ENCODE data around the gene ATR. TPM values are rescaled to one million over a fixed set of nuclear protein-coding genes. Genes with fewer than 3 reads are reported as not detected.

ATR gene
- 17.2 and 17.5 TPM in 2 replicates for total RNA-seq (2022)
- percentile 69 among the genes with signal in this experiment for Bru-seq, nascent RNA
- BruChase-seq, experiment 1, labeled RNA remaining after a 2-hour chase: percentile 74 among the genes with signal in this experiment
- BruChase-seq, experiment 2, labeled RNA remaining after a 6-hour chase: percentile 71 among the genes with signal in this experiment
- long read RNA-seq, full-length matches to known transcripts: 1 of 6 reads
- long read RNA-seq, partial matches to known transcripts: 4 of 6 reads
- long read RNA-seq, other reads (novel, unspliced or antisense): 1 of 6 reads

DNA sequence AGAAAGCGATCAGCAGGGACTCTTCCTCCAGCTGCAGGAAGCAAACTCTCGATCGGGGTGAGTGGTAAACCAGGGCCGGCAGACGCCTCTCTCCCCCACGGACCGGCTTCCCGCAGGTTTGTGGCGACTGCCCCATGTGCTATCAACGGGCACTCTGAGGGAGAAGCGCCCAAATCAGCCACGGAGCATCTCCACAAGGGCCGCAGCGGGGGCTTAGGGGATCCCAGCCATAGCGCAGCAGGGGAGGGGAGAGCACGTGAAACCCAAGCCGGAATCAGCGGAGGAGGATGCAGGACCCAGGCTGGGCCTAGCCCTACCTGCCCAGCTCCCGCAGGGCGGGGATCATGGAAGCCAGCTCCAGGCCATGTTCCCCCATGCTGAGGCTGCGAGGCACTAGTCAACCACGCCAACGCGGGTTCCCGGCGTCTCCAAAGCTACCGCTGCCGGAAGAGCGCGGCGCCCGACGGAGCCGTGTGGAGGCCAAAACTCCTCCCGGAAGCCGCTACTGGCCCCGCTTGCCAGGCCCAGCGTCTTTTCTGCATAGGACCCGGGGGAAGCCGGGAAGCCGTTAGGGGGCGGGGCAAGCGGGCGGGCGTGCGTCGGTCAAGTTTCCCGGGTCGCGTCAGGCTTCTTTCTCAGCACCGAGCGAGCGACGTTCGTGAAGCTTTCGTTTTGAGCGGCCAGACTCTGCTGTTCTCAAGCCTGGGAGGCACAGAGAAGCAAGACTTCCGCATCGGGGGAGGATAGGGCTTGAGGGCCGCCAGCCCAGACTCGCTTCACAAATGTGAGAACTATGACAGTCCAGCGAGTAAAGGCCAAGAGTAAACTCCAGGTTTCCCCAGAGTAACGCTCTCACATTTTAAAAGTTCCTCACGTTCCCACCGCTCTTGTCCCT lies at the start of gene ATR:
ATR (minus strand) TSS at position 405 of the 895 bp plus-strand sequence; CDS start at position 376, 29 bp downstream.
- Histone ChIP-seq H3K9me3 (no peaks in the 10 kb centered on the region), H3K4me1 (peaks cover 7% of the 10 kb centered on the region; the same call in 1 of the 2 replicates), H3K4me3 (ENCODE audit: low read depth, low read length) (peak within 1 kb of the TSS; percentile 96), H3K27me3 (replicated peaks; ENCODE audit: control insufficient read depth, insufficient read depth, low read length) (no peaks in the 10 kb centered on the region; the same call in 1 of the 2 replicates), H3K36me3 (ENCODE audit: control insufficient read depth, insufficient read depth, low read length) (no peaks in the 10 kb centered on the region; the same call in 1 of the 2 replicates)
- TF ChIP-seq, protein P1, sequence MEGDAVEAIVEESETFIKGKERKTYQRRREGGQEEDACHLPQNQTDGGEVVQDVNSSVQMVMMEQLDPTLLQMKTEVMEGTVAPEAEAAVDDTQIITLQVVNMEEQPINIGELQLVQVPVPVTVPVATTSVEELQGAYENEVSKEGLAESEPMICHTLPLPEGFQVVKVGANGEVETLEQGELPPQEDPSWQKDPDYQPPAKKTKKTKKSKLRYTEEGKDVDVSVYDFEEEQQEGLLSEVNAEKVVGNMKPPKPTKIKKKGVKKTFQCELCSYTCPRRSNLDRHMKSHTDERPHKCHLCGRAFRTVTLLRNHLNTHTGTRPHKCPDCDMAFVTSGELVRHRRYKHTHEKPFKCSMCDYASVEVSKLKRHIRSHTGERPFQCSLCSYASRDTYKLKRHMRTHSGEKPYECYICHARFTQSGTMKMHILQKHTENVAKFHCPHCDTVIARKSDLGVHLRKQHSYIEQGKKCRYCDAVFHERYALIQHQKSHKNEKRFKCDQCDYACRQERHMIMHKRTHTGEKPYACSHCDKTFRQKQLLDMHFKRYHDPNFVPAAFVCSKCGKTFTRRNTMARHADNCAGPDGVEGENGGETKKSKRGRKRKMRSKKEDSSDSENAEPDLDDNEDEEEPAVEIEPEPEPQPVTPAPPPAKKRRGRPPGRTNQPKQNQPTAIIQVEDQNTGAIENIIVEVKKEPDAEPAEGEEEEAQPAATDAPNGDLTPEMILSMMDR (IDR thresholded peaks at IDR 0.05; ENCODE audit: insufficient read depth in 1 of 2, low read depth in 1 of 2, low read length in 1 of 2, severe bottlenecking in 1 of 2, unreplicated experiment in 1 of 2): no peak
- intact Hi-C loops (cut with micrococcal nuclease; ENCODE audit: unreplicated experiment): no loop called here
- Mint-ChIP-seq H3K4me1 (ENCODE audit: low read depth, unreplicated experiment) (peaks cover 15% of the 10 kb centered on the region), H3K27ac (ENCODE audit: unreplicated experiment) (peak within 1 kb of the TSS; percentile 96), H3K27me3 (ENCODE audit: insufficient read depth, unreplicated experiment) (peaks cover 6% of the 10 kb centered on the region), H3K9me3 (ENCODE audit: unreplicated experiment) (no peaks in the 10 kb centered on the region), H3K4me3 (ENCODE audit: unreplicated experiment) (peak within 1 kb of the TSS; percentile 97), H3K36me3 (ENCODE audit: insufficient read depth, unreplicated experiment) (peaks cover 6% of the 10 kb centered on the region)
- no TSS peak for BruUV-seq (replicated peaks)
- CTCF ChIA-PET: interaction anchor here (2.3 kb wide), 1 partner anchor 8 kb away, joined by 9 read pairs; no protein-coding TSS in a partner anchor
- peak; percentile 95 to 96 for DNase-seq
- POLR2A ChIA-PET: interaction anchor here (0.6 to 1.2 kb wide), 3 partner anchors 86 to 412 kb away, joined by 3 to 5 read pairs (median 3); partner anchors contain the start of gene TRPC1

DNA sequence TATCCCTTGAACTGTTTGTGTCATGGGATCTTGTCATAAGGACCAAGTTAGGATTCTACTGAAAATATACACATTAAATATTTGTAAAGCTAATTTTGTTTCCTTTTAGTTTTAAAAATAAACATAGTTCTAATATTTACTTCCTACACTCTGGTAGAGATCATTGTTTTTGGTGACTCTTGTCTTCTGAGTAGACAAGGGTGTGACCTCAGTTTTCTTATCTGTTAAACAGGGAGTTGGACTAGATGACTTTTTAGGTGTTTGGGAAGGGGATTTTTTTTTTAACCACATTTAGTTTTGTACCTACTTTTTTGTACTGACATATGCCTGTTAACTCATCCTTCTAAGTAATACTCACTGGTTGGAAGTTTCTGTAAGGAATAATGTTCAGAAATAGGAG lies 48.4 kb upstream of the ATR start:
- H3K9me3 Mint-ChIP-seq (ENCODE audit: unreplicated experiment): no peaks in the 10 kb centered on the region
- H3K36me3 ChIP-seq (ENCODE audit: control insufficient read depth, insufficient read depth, low read length): no peaks in the 10 kb centered on the region
- no peak overlapping the region for H3K27ac Mint-ChIP-seq (ENCODE audit: unreplicated experiment)
- no TSS peak for BruUV-seq (replicated peaks)
- H3K4me3 Mint-ChIP-seq (ENCODE audit: unreplicated experiment): no peak overlapping the region
- peaks cover 4% of the 10 kb centered on the region; the same call in 1 of the 2 replicates for H3K4me1 ChIP-seq
- no peaks in the 10 kb centered on the region for H3K4me1 Mint-ChIP-seq (ENCODE audit: low read depth, unreplicated experiment)
- TF ChIP-seq, protein P1 (IDR thresholded peaks at IDR 0.05; ENCODE audit: insufficient read depth in 1 of 2, low read depth in 1 of 2, low read length in 1 of 2, severe bottlenecking in 1 of 2, unreplicated experiment in 1 of 2): no peak
- no peaks in the 10 kb centered on the region for H3K36me3 Mint-ChIP-seq (ENCODE audit: insufficient read depth, unreplicated experiment)
- no peaks in the 10 kb centered on the region for H3K9me3 ChIP-seq
- DNase-seq: no peak
- intact Hi-C loops (cut with micrococcal nuclease; ENCODE audit: unreplicated experiment): no loop called here
- ChIA-PET POLR2A (no interaction called here), CTCF (no interaction called here)
- H3K27me3 ChIP-seq (replicated peaks; ENCODE audit: control insufficient read depth, insufficient read depth, low read length): no peaks in the 10 kb centered on the region
- H3K4me3 ChIP-seq (ENCODE audit: low read depth, low read length): no peak overlapping the region
- H3K27me3 Mint-ChIP-seq (ENCODE audit: insufficient read depth, unreplicated experiment): no peaks in the 10 kb centered on the region

DNA sequence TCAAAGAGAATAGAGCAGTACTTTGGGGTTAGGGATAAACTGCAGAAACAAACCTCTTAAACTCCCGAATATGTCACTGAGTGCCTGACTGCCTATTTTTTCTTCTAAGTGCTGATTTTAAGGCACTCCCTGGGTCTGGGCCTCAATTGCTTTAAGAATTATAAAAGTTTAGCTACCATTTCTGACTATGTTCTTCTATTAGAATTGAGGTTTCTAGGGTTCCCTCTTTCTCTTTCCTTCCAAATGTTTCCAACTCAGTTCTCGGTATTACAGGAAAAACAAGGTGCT lies 46.6 kb upstream of the ATR start:
- TF ChIP-seq, protein P1 (IDR thresholded peaks at IDR 0.05; ENCODE audit: insufficient read depth in 1 of 2, low read depth in 1 of 2, low read length in 1 of 2, severe bottlenecking in 1 of 2, unreplicated experiment in 1 of 2): no peak
- no peak for DNase-seq
- H3K9me3 Mint-ChIP-seq (ENCODE audit: unreplicated experiment): no peaks in the 10 kb centered on the region
- no peak overlapping the region for H3K27ac Mint-ChIP-seq (ENCODE audit: unreplicated experiment)
- H3K27me3 ChIP-seq (replicated peaks; ENCODE audit: control insufficient read depth, insufficient read depth, low read length): no peaks in the 10 kb centered on the region
- ChIA-PET CTCF (no interaction called here), POLR2A (no interaction called here)
- H3K4me3 Mint-ChIP-seq (ENCODE audit: unreplicated experiment): no peak overlapping the region
- intact Hi-C loops (cut with micrococcal nuclease; ENCODE audit: unreplicated experiment): no loop called here
- H3K4me1 Mint-ChIP-seq (ENCODE audit: low read depth, unreplicated experiment): no peaks in the 10 kb centered on the region
- peaks cover 4% of the 10 kb centered on the region; the same call in 1 of the 2 replicates for H3K4me1 ChIP-seq
- no peak overlapping the region for H3K4me3 ChIP-seq (ENCODE audit: low read depth, low read length)
- no peaks in the 10 kb centered on the region for H3K27me3 Mint-ChIP-seq (ENCODE audit: insufficient read depth, unreplicated experiment)
- H3K36me3 Mint-ChIP-seq (ENCODE audit: insufficient read depth, unreplicated experiment): no peaks in the 10 kb centered on the region
- no TSS peak for BruUV-seq (replicated peaks)
- H3K36me3 ChIP-seq (ENCODE audit: control insufficient read depth, insufficient read depth, low read length): no peaks in the 10 kb centered on the region
- H3K9me3 ChIP-seq: no peaks in the 10 kb centered on the region

All from Caco-2 (cell line).